GM12878 (cell line): ENCODE data around the gene ADGRL3.
"Not testable (repeated sequence)": the region's sequence is repeated elsewhere in the genome, so short reads cannot be mapped to it uniquely, and the experiment has no call there.

Experiments used
- CEBPZ ChIP-seq: fragments of 150-350 bp; IDR thresholded peaks from 2 replicates; pipeline ENCODE4 v1.6.1; 2016; ENCODE audit warnings: low read depth, low read length
- CHD4 ChIP-seq: fragments of 200-600 bp; sonication (generic); IDR thresholded peaks from 2 replicates; pipeline ENCODE4 v1.6.1; 2016; ENCODE audit warnings: mild to moderate bottlenecking
- CTCF ChIP-seq, 3 experiments: IDR thresholded peaks in 2 of 3; conservative IDR thresholded peaks in 1 of 3; 2 replicates each; pipeline ENCODE4 v1.5.1; 2011; ENCODE audit warnings: low read depth in 3 of 3, low read length in 3 of 3, mild to moderate bottlenecking in 3 of 3, control low read depth in 2 of 3, moderate library complexity in 2 of 3, inconsistent platforms in 1 of 3, mixed read lengths in 1 of 3; ENCODE audit not compliant: control insufficient read depth in 2 of 3, insufficient read depth in 1 of 3; ENCODE audit errors: extremely low read depth in 1 of 3
- ELK1 ChIP-seq: IDR thresholded peaks from 2 replicates; pipeline ENCODE4 v1.6.1; 2012; ENCODE audit warnings: low read depth, low read length, improper control_type of control experiment
- MAX ChIP-seq: IDR thresholded peaks from 2 replicates; pipeline ENCODE4 v1.6.1; 2012; ENCODE audit warnings: low read depth, low read length, improper control_type of control experiment
- NBN ChIP-seq: fragments of 450-650 bp; IDR thresholded peaks from 2 replicates; pipeline ENCODE4 v1.6.1; 2016
- SUZ12 ChIP-seq: fragments of 200-600 bp; sonication (generic); IDR thresholded peaks from one replicate; pipeline ENCODE4 v1.6.1; 2018; ENCODE audit warnings: antibody characterized with exemption, mild to moderate bottlenecking; ENCODE audit not compliant: unreplicated experiment
- TAF1 ChIP-seq: IDR thresholded peaks from 2 replicates; pipeline ENCODE4 v1.6.1; 2011; ENCODE audit warnings: mild to moderate bottlenecking, low read depth, low read length, borderline replicate concordance

- not testable (repeated sequence) for TF ChIP-seq TAF1; CHD4; MAX; CTCF (IDR thresholded peaks at IDR 0.05 in 2 of 3, conservative IDR thresholded peaks at IDR 0.05 in 1 of 3; ENCODE audit: control insufficient read depth in 2 of 3, extremely low read depth in 1 of 3, insufficient read depth in 1 of 3, low read depth in 3 of 3, low read length in 3 of 3); NBN; ELK1; CEBPZ; SUZ12
These were observed 172.7 kb downstream of the ADGRL3 start for GRCh38 chr4:61372817-61373216.
